GM12892 (cell line): ENCODE results near the gene SARS1.
A peak's percentile ranks its signal among the peaks of the same experiment; 100 is the strongest.

Source experiments
- DNase-seq: peaks from one replicate; pipeline ENCODE4 v3.0.0; 2011; ENCODE audit not compliant: insufficient read length
- FAIRE-seq: peaks from 2 replicates; lab custom pipeline; 2011; peaks lifted over from hg19 to GRCh38; lab: Jason Lieb, UNC
- POLR2A ChIP-seq: IDR thresholded peaks from 2 replicates; pipeline ENCODE4 v1.6.1; 2011; ENCODE audit warnings: low read depth, low read length, control low read depth
- POLR2AphosphoS5 ChIP-seq: IDR thresholded peaks from 2 replicates; pipeline ENCODE4 v1.6.1; 2011; ENCODE audit warnings: low read depth, low read length, control low read depth
- TAF1 ChIP-seq: IDR thresholded peaks from 2 replicates; pipeline ENCODE4 v1.6.1; 2011; ENCODE audit warnings: low read depth, mild to moderate bottlenecking, control low read depth, low read length, borderline replicate concordance

Gene SARS1

DNA sequence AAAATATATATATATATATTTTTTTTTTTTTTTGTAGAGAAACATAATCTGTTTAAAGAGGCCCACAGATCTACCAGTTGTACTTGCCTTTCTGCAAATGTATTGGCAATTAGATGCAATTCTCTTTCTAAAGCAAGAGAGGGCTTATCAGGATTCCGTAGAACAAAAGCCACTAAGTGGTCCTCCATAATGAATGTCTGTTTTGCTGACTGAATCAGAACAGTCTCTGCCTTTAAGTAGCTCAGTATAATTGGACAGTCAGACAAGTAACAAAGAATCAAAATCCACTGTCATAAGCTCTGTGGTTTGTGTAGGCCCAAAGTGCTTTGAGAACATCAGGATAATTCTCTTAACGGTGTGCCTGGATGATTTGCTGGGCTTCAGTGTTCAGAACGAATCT is 17.3 kb downstream of the SARS1 start:
- DNase-seq (no peak), FAIRE-seq (no peak)
- TF ChIP-seq POLR2AphosphoS5 (no peak), POLR2A (no peak)

DNA sequence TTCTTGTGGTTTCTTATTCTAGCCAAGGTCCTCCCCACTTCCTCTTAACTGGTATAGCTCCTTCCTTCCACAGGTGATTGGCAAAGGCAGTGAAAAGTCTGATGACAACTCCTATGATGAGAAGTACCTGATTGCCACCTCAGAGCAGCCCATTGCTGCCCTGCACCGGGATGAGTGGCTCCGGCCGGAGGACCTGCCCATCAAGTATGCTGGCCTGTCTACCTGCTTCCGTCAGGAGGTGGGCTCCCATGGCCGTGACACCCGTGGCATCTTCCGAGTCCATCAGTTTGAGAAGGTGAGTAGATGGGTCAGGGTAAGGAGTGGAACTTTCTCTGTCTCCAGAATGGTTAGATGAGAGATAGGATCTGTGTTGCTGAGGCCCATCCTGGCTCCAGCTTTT is 21.4 kb downstream of the SARS1 start:
- DNase-seq = no peak
- FAIRE-seq = no peak
- no peak for TF ChIP-seq POLR2AphosphoS5
- TF ChIP-seq POLR2A = no peak
- no peak for TF ChIP-seq TAF1

DNA sequence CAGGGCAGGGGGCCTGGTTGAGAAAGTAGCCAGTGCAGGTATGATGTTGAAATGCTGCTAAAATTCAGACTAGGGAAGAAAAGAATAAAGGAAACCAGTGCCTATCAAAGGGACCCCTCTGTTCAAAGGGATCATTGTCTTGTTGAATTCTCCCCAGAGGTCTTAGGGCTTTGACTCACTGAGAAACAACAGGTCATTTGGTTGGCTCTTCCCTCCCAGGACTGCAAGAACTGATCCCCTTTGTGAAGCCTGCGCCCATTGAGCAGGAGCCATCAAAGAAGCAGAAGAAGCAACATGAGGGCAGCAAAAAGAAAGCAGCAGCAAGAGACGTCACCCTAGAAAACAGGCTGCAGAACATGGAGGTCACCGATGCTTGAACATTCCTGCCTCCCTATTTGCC is 23.8 kb downstream of the SARS1 start:
- FAIRE-seq = no peak
- DNase-seq = no peak
- no peak for TF ChIP-seq POLR2AphosphoS5
- TF ChIP-seq POLR2A = no peak
- TF ChIP-seq TAF1 = no peak

DNA sequence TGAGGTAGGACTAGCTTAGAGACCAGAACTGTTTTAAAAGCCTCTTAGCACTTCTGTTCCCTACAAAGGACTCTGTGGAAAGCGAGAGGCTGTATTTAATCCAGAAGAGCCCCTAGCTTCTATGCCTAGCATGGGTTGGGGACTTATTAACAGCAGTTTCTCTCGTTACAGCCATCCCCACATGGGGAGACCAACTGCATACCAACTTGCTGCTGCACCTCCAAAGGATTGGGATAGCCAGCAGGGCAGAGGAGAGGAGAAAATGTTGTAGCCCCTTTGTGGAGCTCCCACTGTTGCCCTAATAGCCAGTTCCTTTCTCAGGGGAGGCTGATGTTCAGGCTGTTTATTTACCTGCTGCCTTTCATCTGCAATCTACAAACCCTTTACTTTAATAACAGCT is 24.7 kb downstream of the SARS1 start:
- TF ChIP-seq POLR2A = no peak
- no peak for TF ChIP-seq TAF1
- TF ChIP-seq POLR2AphosphoS5 = no peak
- no peak for DNase-seq
- FAIRE-seq = no peak

DNA sequence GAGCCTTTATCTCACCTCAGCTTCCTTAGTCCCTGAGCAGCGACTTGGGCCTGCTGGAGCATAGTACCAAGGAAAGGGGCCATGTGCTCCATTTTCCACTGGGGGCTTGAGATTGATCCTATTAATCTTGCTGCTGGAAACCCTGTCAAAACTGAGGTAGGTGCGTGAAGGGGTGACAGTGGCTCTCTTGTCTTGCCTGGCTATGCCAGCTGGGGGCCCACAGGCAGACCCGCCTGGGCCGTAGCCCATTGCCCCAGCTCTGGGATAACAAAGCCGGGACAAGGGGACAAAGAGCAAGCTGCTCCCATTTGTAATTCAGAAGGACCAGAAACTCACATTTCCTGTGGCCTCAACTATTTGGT is 25.3 kb downstream of the SARS1 start:
- TF ChIP-seq POLR2AphosphoS5 (no peak), TAF1 (no peak), POLR2A (no peak)
- DNase-seq (no peak), FAIRE-seq (no peak)

DNA sequence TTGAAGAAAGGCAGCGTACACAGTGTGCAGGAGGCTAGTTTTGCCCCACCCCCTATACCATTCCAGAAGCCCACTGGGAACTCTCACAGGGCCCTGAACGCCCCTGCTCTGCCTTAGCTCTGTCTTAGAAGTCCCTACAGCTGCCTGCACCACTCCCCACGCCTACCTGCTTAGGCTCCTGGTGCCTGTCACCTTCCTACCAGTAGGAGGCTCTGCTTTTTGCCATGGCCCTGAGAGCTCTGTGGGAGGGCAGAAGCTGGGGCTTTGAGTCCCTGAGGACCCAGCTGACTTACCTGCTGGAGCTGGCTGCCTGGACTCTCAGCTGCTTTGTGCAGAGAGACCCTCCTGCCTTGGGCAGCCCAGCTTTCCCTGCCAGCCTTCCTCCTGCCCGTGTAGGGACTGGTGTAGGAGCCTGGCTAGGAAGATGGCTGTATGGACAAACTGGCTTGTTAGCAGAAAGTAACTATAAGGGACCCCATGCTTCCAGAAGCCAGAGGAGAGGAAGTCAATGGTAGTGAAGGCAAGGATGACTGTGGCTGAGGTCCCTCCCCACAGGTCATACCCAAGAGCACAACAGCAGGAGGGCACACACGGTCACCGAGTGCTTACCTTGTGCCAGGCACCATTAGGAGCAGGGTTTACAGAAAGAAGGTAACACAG is 25.8 kb downstream of the SARS1 start:
- DNase-seq (peak; percentile 21), FAIRE-seq (no peak)
- TF ChIP-seq TAF1 (no peak), POLR2AphosphoS5 (0 out of 2 replicates have a peak, but pooled peaks have one; percentile 27)

DNA sequence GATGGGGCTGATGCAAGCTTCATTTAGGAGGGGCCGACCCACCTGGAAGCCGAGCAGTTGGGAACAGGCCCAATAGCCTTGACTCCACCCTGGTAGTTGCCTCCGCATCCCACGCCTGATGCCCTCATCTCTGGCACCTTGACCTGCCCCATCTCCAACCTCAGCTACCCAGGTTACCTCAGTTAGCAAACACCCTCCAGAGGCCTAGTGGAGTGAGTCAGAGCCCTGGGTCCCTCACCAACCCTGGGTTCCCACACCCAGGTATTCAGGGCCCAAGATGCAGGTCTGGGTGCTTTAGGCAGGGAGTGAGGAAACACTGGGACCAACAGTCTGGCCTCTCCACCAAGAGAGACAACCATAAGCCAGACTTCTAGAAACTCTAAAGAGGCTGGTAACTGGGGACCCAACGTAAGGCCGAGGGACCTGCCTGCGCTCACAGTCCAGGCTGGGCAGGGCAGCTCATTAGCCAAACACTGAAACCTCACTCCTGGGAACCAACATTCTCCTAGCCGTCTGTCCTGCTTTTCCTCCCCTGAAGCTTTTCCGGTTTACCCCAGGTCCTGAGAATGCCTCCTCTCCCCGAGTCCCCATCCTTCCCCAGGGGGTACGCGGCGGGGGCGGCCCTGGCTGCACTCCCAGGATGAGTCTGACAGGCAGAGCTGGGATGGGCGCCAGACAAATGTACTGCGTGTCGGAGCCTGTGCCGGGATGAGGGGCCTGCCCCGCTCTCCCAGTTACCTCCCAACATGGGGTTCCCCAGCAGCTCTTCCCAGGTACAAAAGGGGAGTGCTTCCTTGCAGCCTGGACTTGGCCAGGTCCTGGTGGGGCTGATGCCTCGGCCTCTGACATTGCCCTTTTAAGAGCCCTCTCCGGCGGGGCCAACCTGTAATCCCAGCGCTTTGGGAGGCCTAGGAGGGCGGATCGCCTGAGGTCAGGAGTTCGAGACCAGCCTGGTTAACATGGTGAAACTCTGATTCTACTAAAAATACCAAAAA is 26.7 kb downstream of the SARS1 start:
- FAIRE-seq = no peak
- TF ChIP-seq TAF1 = no peak
- no peak for TF ChIP-seq POLR2AphosphoS5
- no peak for TF ChIP-seq POLR2A
- peak; percentile 12 for DNase-seq

DNA sequence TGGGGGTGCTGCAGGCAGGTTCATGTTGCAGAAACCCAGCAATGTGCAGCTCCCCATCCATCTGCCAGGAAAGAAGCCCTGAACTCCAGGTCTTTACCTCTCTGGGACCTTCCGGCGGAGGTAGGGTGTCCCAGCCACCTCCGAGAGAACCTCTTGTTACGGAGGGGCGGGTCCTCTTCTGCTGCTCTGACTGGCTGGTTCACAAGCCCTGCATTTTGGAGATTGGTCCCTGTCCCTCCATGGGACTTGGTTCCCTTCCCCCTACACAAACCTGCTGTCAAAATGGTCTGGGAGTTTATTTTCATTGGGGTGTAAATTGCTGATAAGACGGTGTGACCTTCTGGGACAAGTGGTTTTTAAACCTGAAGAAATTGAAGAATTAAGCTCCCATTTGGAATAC is 27.6 kb downstream of the SARS1 start:
- DNase-seq (no peak), FAIRE-seq (no peak)
- TF ChIP-seq POLR2A (no peak), TAF1 (no peak), POLR2AphosphoS5 (no peak)

DNA sequence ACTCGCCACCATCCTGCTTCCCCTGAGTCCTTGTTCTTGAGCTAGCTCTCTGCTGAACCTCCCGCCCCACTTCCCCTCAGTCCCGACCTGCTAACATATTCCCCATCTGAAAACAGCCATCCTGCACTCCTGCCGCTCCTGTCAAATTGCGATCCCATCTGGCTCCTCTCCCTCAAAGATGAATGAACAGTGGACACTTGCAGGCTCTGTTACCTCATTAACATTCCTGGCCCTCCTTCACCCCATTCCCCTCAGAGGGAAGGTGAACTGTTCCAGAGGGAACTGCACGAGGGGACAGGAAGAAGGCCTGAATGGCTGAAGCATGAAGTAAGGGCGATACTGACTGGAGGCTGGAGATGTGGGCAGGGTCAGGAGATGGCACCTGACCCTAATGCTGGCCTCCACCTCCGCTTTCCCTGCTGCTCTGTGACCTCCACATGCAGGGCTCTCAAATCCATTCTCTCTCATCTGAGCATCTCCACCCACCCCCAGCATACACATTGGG is 28.2 kb downstream of the SARS1 start:
- TF ChIP-seq POLR2AphosphoS5 (no peak), TAF1 (no peak), POLR2A (no peak)
- DNase-seq (no peak), FAIRE-seq (no peak)

DNA sequence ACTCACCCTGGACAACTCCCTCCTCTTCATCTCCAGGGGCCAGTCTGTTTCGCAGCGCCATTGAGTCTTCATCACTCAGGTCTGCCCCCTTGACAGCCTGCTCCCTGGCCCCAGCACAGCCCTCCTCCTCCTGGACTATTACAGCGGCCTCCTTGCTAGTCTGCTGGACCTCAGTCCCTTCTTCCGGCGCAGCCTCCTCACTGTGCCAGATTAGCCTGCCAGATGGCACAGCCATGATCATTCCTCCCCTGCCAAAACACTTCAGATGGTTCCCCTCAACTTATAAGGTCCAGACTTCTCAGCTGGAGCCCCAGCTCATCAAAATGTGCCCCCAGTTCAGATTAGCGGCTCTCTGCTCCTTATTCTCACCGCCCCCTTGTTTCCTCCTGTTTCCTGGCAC is 28.7 kb downstream of the SARS1 start:
- TF ChIP-seq POLR2A = no peak
- DNase-seq = no peak
- no peak for FAIRE-seq

DNA sequence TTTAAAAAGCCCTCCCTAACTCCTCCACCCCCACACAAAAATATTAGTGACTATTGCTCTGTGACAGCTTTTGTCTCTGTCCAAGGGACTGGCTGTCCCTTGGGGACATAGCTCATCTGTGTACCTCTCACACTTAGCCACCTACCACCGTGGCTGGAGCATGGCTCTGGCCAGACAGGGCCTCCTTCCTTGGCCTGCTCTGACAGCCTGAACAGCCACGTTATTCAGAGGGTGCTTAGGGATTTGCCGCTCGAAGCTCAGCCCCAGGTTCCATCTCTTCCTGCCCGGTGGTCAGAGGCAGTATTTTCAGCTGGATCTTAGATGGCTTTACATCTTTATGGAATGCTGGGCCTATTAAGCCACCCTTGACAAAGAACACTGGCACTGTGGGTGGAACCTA is 29.5 kb downstream of the SARS1 start:
- no peak for TF ChIP-seq TAF1
- TF ChIP-seq POLR2A = no peak
- no peak for TF ChIP-seq POLR2AphosphoS5
- FAIRE-seq (no peak), DNase-seq (no peak)

DNA sequence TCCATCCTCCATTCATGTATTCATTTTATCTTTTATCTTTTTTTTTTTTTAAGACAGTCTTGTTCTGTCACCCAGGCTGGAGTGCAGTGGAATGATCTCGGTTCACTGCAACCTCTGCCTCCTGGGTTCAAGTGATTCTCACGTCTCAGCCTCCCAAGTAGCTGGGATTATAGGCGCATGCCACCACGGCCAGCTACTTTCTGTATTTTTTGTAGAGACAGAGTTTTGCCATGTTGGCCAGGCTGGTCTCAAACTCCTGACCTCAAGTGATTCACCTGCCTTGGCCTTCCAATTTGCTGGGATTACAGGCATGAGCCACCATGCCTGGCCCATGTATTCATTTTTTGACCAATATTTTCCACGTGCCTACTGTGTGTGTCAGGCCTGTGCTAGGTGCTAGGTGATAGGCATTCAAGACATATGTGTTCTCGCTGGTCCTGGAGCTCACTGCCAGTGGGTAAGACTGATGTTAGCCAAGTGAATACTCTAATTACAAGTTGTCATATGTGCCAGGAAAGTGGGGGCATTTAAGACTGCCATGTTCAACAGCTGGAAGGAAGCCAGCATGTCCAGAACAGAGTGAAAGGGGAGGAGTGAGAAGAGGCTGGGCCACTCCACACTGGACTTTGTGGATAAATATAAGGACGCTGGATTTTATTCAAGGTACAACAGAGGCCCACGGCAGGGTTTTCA is 30.3 kb downstream of the SARS1 start:
- FAIRE-seq (no peak), DNase-seq (no peak)
- no peak for TF ChIP-seq POLR2A
- TF ChIP-seq TAF1 = no peak
- TF ChIP-seq POLR2AphosphoS5 = no peak
